ENCODE results near the gene TMEM240. TPM values are rescaled to one million over a fixed set of nuclear protein-coding genes. Genes with fewer than 3 reads are reported as not detected.
"Not testable (repeated sequence)": the region's sequence is repeated elsewhere in the genome, so short reads cannot be mapped to it uniquely, and the experiment has no call there.

Gene TMEM240
- total RNA-seq, 1 donor from 2014 or later, result 17.3 TPM

GRCh38 chr1:1536938-1537546 is 3.4 kb downstream of the TMEM240 start:
- Mint-ChIP-seq H3K27ac (peak overlapping the region; percentile 26), H3K4me1 (no peaks in the 10 kb centered on the region), H3K9me3 (peaks cover 2% of the 10 kb centered on the region), H3K36me3 (peaks cover 11% of the 10 kb centered on the region), H3K4me3 (no peak overlapping the region), H3K27me3 (ENCODE audit: low read depth) (no peaks in the 10 kb centered on the region)
- no peak for DNase-seq (ENCODE audit: low spot score in 2 of 2, unreplicated experiment in 2 of 2)
- TF ChIP-seq CTCF (IDR thresholded peaks at IDR 0.05; ENCODE audit: unreplicated experiment), result no peak

- H3K9me3 Mint-ChIP-seq, result peaks cover 6% of the 10 kb centered on the region
- H3K4me3 Mint-ChIP-seq, result no peak overlapping the region
- no peaks in the 10 kb centered on the region for H3K27me3 Mint-ChIP-seq (ENCODE audit: low read depth)
- H3K36me3 Mint-ChIP-seq, result peaks cover 8% of the 10 kb centered on the region
- H3K4me1 Mint-ChIP-seq, result no peaks in the 10 kb centered on the region
- no peak for DNase-seq (ENCODE audit: low spot score in 2 of 2, unreplicated experiment in 2 of 2)
- H3K27ac Mint-ChIP-seq, result peak overlapping the region; percentile 26
- no peak for TF ChIP-seq CTCF (IDR thresholded peaks at IDR 0.05; ENCODE audit: unreplicated experiment)
Observed at GRCh38 chr1:1536019-1536937, 4.1 kb downstream of the TMEM240 start.

- H3K27me3 Mint-ChIP-seq (ENCODE audit: low read depth), result no peaks in the 10 kb centered on the region
- H3K36me3 Mint-ChIP-seq, result peaks cover 12% of the 10 kb centered on the region
- no peak for DNase-seq (ENCODE audit: low spot score in 2 of 2, unreplicated experiment in 2 of 2)
- no peaks in the 10 kb centered on the region for H3K4me1 Mint-ChIP-seq
- TF ChIP-seq CTCF (IDR thresholded peaks at IDR 0.05; ENCODE audit: unreplicated experiment), result no peak
- H3K27ac Mint-ChIP-seq, result no peak overlapping the region
- peaks cover 6% of the 10 kb centered on the region for H3K9me3 Mint-ChIP-seq
- H3K4me3 Mint-ChIP-seq, result no peak overlapping the region
Observed at GRCh38 chr1:1535201-1536018, 5.0 kb downstream of the TMEM240 start.

GRCh38 chr1:1534401-1535154 is 5.8 kb downstream of the TMEM240 start:
- H3K36me3 Mint-ChIP-seq, result peaks cover 20% of the 10 kb centered on the region
- no peaks in the 10 kb centered on the region for H3K27me3 Mint-ChIP-seq (ENCODE audit: low read depth)
- H3K4me3 Mint-ChIP-seq, result no peak overlapping the region
- TF ChIP-seq CTCF (IDR thresholded peaks at IDR 0.05; ENCODE audit: unreplicated experiment), result no peak
- H3K9me3 Mint-ChIP-seq, result peaks cover 6% of the 10 kb centered on the region
- H3K4me1 Mint-ChIP-seq, result no peaks in the 10 kb centered on the region
- no peak for DNase-seq (ENCODE audit: low spot score in 2 of 2, unreplicated experiment in 2 of 2)
- H3K27ac Mint-ChIP-seq, result no peak overlapping the region

GRCh38 chr1:1533894-1534291 is 6.5 kb downstream of the TMEM240 start:
- not testable (repeated sequence) for DNase-seq (ENCODE audit: low spot score in 2 of 2, unreplicated experiment in 2 of 2); H3K4me1 Mint-ChIP-seq; H3K4me3 Mint-ChIP-seq; H3K27me3 Mint-ChIP-seq (ENCODE audit: low read depth); H3K9me3 Mint-ChIP-seq; H3K27ac Mint-ChIP-seq
- H3K36me3 Mint-ChIP-seq, result peaks cover 20% of the 10 kb centered on the region

- H3K27me3 Mint-ChIP-seq (ENCODE audit: low read depth); DNase-seq (ENCODE audit: low spot score in 2 of 2, unreplicated experiment in 2 of 2); H3K4me1 Mint-ChIP-seq; H3K27ac Mint-ChIP-seq; H3K9me3 Mint-ChIP-seq; H3K4me3 Mint-ChIP-seq: not testable (repeated sequence)
- H3K36me3 Mint-ChIP-seq, result peaks cover 20% of the 10 kb centered on the region
Observed at GRCh38 chr1:1533176-1533893, 7.1 kb downstream of the TMEM240 start.
